Measurements from ENCODE around the gene ZBTB7C.

The ZBTB7C gene

GRCh38 chr18:48034651-48035555 lies 374.3 kb downstream of the ZBTB7C start:
- DNase-seq (ENCODE audit: low read depth): no peak

- no peak for DNase-seq (ENCODE audit: low read depth)
Measured at GRCh38 chr18:48033790-48034650, 375.2 kb downstream of the ZBTB7C start.

GRCh38 chr18:48032876-48033789 lies 376.1 kb downstream of the ZBTB7C start:
- DNase-seq (ENCODE audit: low read depth): peak; percentile 41

GRCh38 chr18:48031641-48032040 lies 377.5 kb downstream of the ZBTB7C start:
- DNase-seq (ENCODE audit: low read depth): no peak

GRCh38 chr18:48030616-48031480 lies 378.3 kb downstream of the ZBTB7C start:
- DNase-seq (ENCODE audit: low read depth): no peak

GRCh38 chr18:48029296-48029986 lies 379.7 kb downstream of the ZBTB7C start:
- no peak for DNase-seq (ENCODE audit: low read depth)

GRCh38 chr18:48028696-48029095 lies 380.5 kb downstream of the ZBTB7C start:
- no peak for DNase-seq (ENCODE audit: low read depth)

GRCh38 chr18:48028081-48028480 lies 381.1 kb downstream of the ZBTB7C start:
- DNase-seq (ENCODE audit: low read depth): no peak

- no peak for DNase-seq (ENCODE audit: low read depth)
Measured at GRCh38 chr18:48027401-48027963, 381.7 kb downstream of the ZBTB7C start.

GRCh38 chr18:48026216-48026615 lies 383.0 kb downstream of the ZBTB7C start:
- no peak for DNase-seq (ENCODE audit: low read depth)

- no peak for DNase-seq (ENCODE audit: low read depth)
Measured at GRCh38 chr18:48024881-48025660, 384.1 kb downstream of the ZBTB7C start.

- DNase-seq (ENCODE audit: low read depth): no peak
Measured at GRCh38 chr18:48024009-48024512, 385.1 kb downstream of the ZBTB7C start.

GRCh38 chr18:48023334-48024008 lies 385.7 kb downstream of the ZBTB7C start:
- no peak for DNase-seq (ENCODE audit: low read depth)

GRCh38 chr18:48022531-48023329 lies 386.5 kb downstream of the ZBTB7C start:
- no peak for DNase-seq (ENCODE audit: low read depth)

- no peak for DNase-seq (ENCODE audit: low read depth)
Measured at GRCh38 chr18:48022021-48022420, 387.2 kb downstream of the ZBTB7C start.

- no peak for DNase-seq (ENCODE audit: low read depth)
Measured at GRCh38 chr18:48021273-48021914, 387.8 kb downstream of the ZBTB7C start.
